PC-9 (cell line): ENCODE results near the gene CAPS2. TPM values are rescaled to one million over a fixed set of nuclear protein-coding genes. Genes with fewer than 3 reads are reported as not detected.
A peak's percentile ranks its signal among the peaks of the same experiment; 100 is the strongest.

Experiments
- BruUV-seq: library from RNA; stranded (reverse); fragments of 400-500 nt; replicated peaks from 2 replicates; lab custom pipeline; 2021; lab: Mats Ljungman, UMichigan
- CTCF ChIA-PET: fragments of 300-600 bp; sonication (Branson Sonifier 250); formaldehyde crosslinking; loops from one replicate; lab custom pipeline; 2022; ENCODE audit warnings: antibody characterized with exemption; lab: Charles Lee
- POLR2A ChIA-PET: fragments of 300-600 bp; sonication (Branson Sonifier 250); formaldehyde crosslinking; loops from one replicate; lab custom pipeline; 2022; ENCODE audit warnings: antibody characterized with exemption; ENCODE audit not compliant: unreplicated experiment; lab: Charles Lee
- DNase-seq, 2 experiments: peaks; one replicate each; pipeline versions ENCODE4 v3.0.0 to v3.0.0-alpha.2; 2015 to 2022; ENCODE audit warnings: mixed read lengths in 1 of 2
- H2AFZ ChIP-seq: fragments of 200-600 bp; sonication (generic); 2 replicates; pipeline ENCODE4 v1.8.1; 2017; ENCODE audit warnings: antibody characterized with exemption
- H3F3A ChIP-seq: fragments of 200-600 bp; sonication (generic); 2 replicates; pipeline ENCODE4 v1.8.1; 2017; ENCODE audit warnings: antibody characterized with exemption, mild to moderate bottlenecking, low read depth; ENCODE audit not compliant: insufficient read depth
- H3K27ac ChIP-seq: fragments of 200-600 bp; sonication (generic); 2 replicates; pipeline ENCODE4 v1.6.1; 2016; ENCODE audit warnings: mixed run types
- H3K27me3 ChIP-seq: fragments of 200-600 bp; sonication (generic); 2 replicates; pipeline ENCODE4 v1.6.1; 2016; ENCODE audit warnings: low read depth, mixed run types; ENCODE audit not compliant: insufficient read depth
- H3K36me3 ChIP-seq: fragments of 200-600 bp; sonication (generic); 2 replicates; pipeline ENCODE4 v1.6.1; 2016; ENCODE audit warnings: low read depth, mixed run types
- H3K4me1 ChIP-seq: fragments of 200-600 bp; sonication (generic); replicated peaks from 2 replicates; pipeline ENCODE4 v1.6.1; 2016; ENCODE audit warnings: mixed run types; ENCODE audit not compliant: insufficient read depth
- H3K4me2 ChIP-seq: fragments of 200-600 bp; sonication (generic); 2 replicates; pipeline ENCODE4 v1.6.1; 2017; ENCODE audit warnings: mixed run types
- H3K4me3 ChIP-seq: fragments of 200-600 bp; sonication (generic); 2 replicates; pipeline ENCODE4 v1.6.1; 2016; ENCODE audit warnings: mixed run types
- H3K79me2 ChIP-seq: fragments of 200-600 bp; sonication (generic); 2 replicates; pipeline ENCODE4 v1.6.1; 2017; ENCODE audit warnings: low read depth, mixed run types
- H3K9me2 ChIP-seq: fragments of 200-600 bp; sonication (generic); 2 replicates; pipeline ENCODE4 v1.8.1; 2017; ENCODE audit warnings: mild to moderate bottlenecking; ENCODE audit not compliant: insufficient read depth
- H3K9me3 ChIP-seq: fragments of 200-600 bp; sonication (generic); 2 replicates; pipeline ENCODE4 v1.8.1; 2016; ENCODE audit warnings: low read depth; ENCODE audit not compliant: insufficient read depth
- H4K20me1 ChIP-seq: fragments of 200-600 bp; sonication (generic); 2 replicates; pipeline ENCODE4 v1.8.1; 2017; ENCODE audit not compliant: insufficient read depth
- CTCF ChIP-seq: fragments of 200-600 bp; sonication (generic); conservative IDR thresholded peaks from 2 replicates; pipeline ENCODE4 v1.6.1; 2017; ENCODE audit warnings: mixed run types, antibody characterized with exemption, mild to moderate bottlenecking, moderate library complexity
- EZH2 ChIP-seq: fragments of 200-600 bp; sonication (generic); IDR thresholded peaks from 2 replicates; pipeline ENCODE4 v1.8.0; 2017; ENCODE audit warnings: antibody characterized with exemption, low read depth
- intact Hi-C: fragments of 100-400 bp; cut with micrococcal nuclease; formaldehyde crosslinking; loops from one replicate; pipeline ENCODE4 v1.10.0; 2022; ENCODE audit not compliant: unreplicated experiment
- total RNA-seq: library from RNA; stranded (reverse); gene quantifications from 2 replicates; pipeline ENCODE4 v1.2.3, GENCODE V29; 2021

The CAPS2 gene
- total RNA-seq, 1 experiment from 2014 or later: 19.8 TPM

- Histone ChIP-seq H3K4me2 (no peak overlapping the region), H2AFZ (peak overlapping the region; percentile 9; the same call in 1 of the 2 replicates), H3K4me3 (no peak overlapping the region), H3K36me3 (no peaks in the 10 kb centered on the region), H3K79me2 (no peaks in the 10 kb centered on the region), H3K4me1 (0 out of 2 replicates have a peak, but pooled peaks cover 3% of the 10 kb centered on the region), H3K9me2 (no peaks in the 10 kb centered on the region), H4K20me1 (no peaks in the 10 kb centered on the region), H3K27me3 (no peaks in the 10 kb centered on the region), H3K27ac (no peak overlapping the region), H3F3A (no peaks in the 10 kb centered on the region), H3K9me3 (no peaks in the 10 kb centered on the region)
- ChIA-PET POLR2A (no interaction called here), CTCF (no interaction called here)
- DNase-seq: peak; percentile 8 to 57
- no peak for TF ChIP-seq CTCF
- TF ChIP-seq EZH2: no peak
- intact Hi-C loops: no loop called here
- no TSS peak for BruUV-seq
Observed at GRCh38 chr12:75270157-75270556, 60.0 kb downstream of the CAPS2 start.

GRCh38 chr12:75269209-75269608 lies 60.9 kb downstream of the CAPS2 start:
- POLR2A ChIA-PET: no interaction called here
- Histone ChIP-seq H3K9me2 (no peaks in the 10 kb centered on the region), H3K36me3 (no peaks in the 10 kb centered on the region), H3K4me1 (0 out of 2 replicates have a peak, but pooled peaks cover 3% of the 10 kb centered on the region), H3K9me3 (no peaks in the 10 kb centered on the region), H3K79me2 (no peaks in the 10 kb centered on the region), H3K4me2 (no peak overlapping the region), H3K27ac (no peak overlapping the region), H4K20me1 (no peaks in the 10 kb centered on the region), H3F3A (no peaks in the 10 kb centered on the region), H3K4me3 (no peak overlapping the region), H2AFZ (no peak overlapping the region), H3K27me3 (no peaks in the 10 kb centered on the region)
- no TSS peak for BruUV-seq
- no peak for DNase-seq
- TF ChIP-seq EZH2 (no peak), CTCF (no peak)
- intact Hi-C loops: no loop called here
- CTCF ChIA-PET: no interaction called here

- H3K27ac ChIP-seq: no peak overlapping the region
- H4K20me1 ChIP-seq: no peaks in the 10 kb centered on the region
- ChIA-PET POLR2A (no interaction called here), CTCF (no interaction called here)
- H3K4me2 ChIP-seq: 0 out of 2 replicates have a peak overlapping the region, but pooled peaks have one; percentile 16
- H3K4me1 ChIP-seq: 0 out of 2 replicates have a peak, but pooled peaks cover 7% of the 10 kb centered on the region
- H3K27me3 ChIP-seq: no peaks in the 10 kb centered on the region
- H3K4me3 ChIP-seq: no peak overlapping the region
- H2AFZ ChIP-seq: no peak overlapping the region
- no peaks in the 10 kb centered on the region for H3K79me2 ChIP-seq
- TF ChIP-seq CTCF (no peak), EZH2 (no peak)
- H3K9me2 ChIP-seq: no peaks in the 10 kb centered on the region
- no peaks in the 10 kb centered on the region for H3K36me3 ChIP-seq
- peaks cover 4% of the 10 kb centered on the region; the same call in 1 of the 2 replicates for H3K9me3 ChIP-seq
- peak in 1 of 2 experiments; percentile 52 for DNase-seq
- no peaks in the 10 kb centered on the region for H3F3A ChIP-seq
- intact Hi-C loops: no loop called here
- no TSS peak for BruUV-seq
Observed at GRCh38 chr12:75260316-75260715, 69.8 kb downstream of the CAPS2 start.
